GM12878 (cell line): ENCODE data around the gene AAGAB. TPM values are rescaled to one million over a fixed set of nuclear protein-coding genes. Genes with fewer than 3 reads are reported as not detected.

ENCODE experiments used
- ATF7 ChIP-seq: fragments of 450-650 bp; IDR thresholded peaks from 2 replicates; pipeline ENCODE4 v1.6.1; 2016; ENCODE audit warnings: low read depth, mild to moderate bottlenecking
- CHD1 ChIP-seq: IDR thresholded peaks from 2 replicates; pipeline ENCODE4 v1.6.1; 2012; ENCODE audit warnings: low read depth, low read length, improper control_type of control experiment
- HCFC1 ChIP-seq: fragments of 150-350 bp; IDR thresholded peaks from 2 replicates; pipeline ENCODE4 v1.6.1; 2014; ENCODE audit warnings: low read length
- IKZF2 ChIP-seq, 2 experiments: fragments of 450-650 bp; IDR thresholded peaks; 2 replicates each; pipeline ENCODE4 v1.6.1; 2017; ENCODE audit warnings: mild to moderate bottlenecking in 2 of 2, moderate library complexity in 2 of 2
- JUND ChIP-seq: IDR thresholded peaks from 2 replicates; pipeline ENCODE4 v1.6.1; 2012; ENCODE audit warnings: low read depth, mild to moderate bottlenecking, low read length, improper control_type of control experiment, moderate library complexity
- KLF5 ChIP-seq: fragments of 450-650 bp; IDR thresholded peaks from 2 replicates; pipeline ENCODE4 v1.6.1; 2014; ENCODE audit warnings: mild to moderate bottlenecking; ENCODE audit not compliant: partially characterized antibody
- MTA3 ChIP-seq: IDR thresholded peaks from 2 replicates; pipeline ENCODE4 v1.6.1; 2012; ENCODE audit warnings: low read length, inconsistent platforms, borderline replicate concordance
- NFYA ChIP-seq: IDR thresholded peaks from 2 replicates; pipeline ENCODE4 v1.6.1; 2011; ENCODE audit warnings: low read depth, mild to moderate bottlenecking, low read length, improper control_type of control experiment, borderline replicate concordance
- PAX5 ChIP-seq: IDR thresholded peaks from 2 replicates; pipeline ENCODE4 v1.6.1; 2011; ENCODE audit warnings: low read depth, low read length, borderline replicate concordance
- POLR2AphosphoS2 ChIP-seq: IDR thresholded peaks from 2 replicates; pipeline ENCODE4 v1.6.1; 2011; ENCODE audit warnings: low read depth, mild to moderate bottlenecking, low read length, improper control_type of control experiment, moderate library complexity
- RBBP5 ChIP-seq: fragments of 200-600 bp; sonication (generic); conservative IDR thresholded peaks from 2 replicates; pipeline ENCODE4 v1.6.1; 2016
- SMAD1 ChIP-seq: fragments of 450-650 bp; IDR thresholded peaks from 2 replicates; pipeline ENCODE4 v1.6.1; 2018; ENCODE audit warnings: mild to moderate bottlenecking, low read depth; ENCODE audit not compliant: partially characterized antibody
- SREBF1 ChIP-seq: IDR thresholded peaks from 2 replicates; pipeline ENCODE4 v1.6.1; 2012; ENCODE audit warnings: mild to moderate bottlenecking, low read length
- ZBED1 ChIP-seq: IDR thresholded peaks from 2 replicates; pipeline ENCODE4 v1.6.1; 2016; ENCODE audit warnings: borderline replicate concordance
- ZNF622 ChIP-seq: fragments of 450-650 bp; IDR thresholded peaks from 2 replicates; pipeline ENCODE4 v1.6.1; 2017; ENCODE audit warnings: mild to moderate bottlenecking, inconsistent platforms
- ZSCAN29 ChIP-seq: fragments of 450-650 bp; IDR thresholded peaks from 2 replicates; pipeline ENCODE4 v1.6.1; 2017; ENCODE audit warnings: mild to moderate bottlenecking, moderate library complexity
- polyA plus RNA-seq, 11 experiments: library from polyadenylated mRNA; depleted of rRNA in 4 of 11; unstranded in 6 of 11; stranded (reverse) in 5 of 11; fragments of >200 nt; fragmentation: Nextera tagmentation in 4 of 11; fragmentation: Illumina TruSeq in 1 of 11; extraction: Ambion mirVana in 4 of 11; extraction: Trizol in 1 of 11; gene quantifications; 1 replicate in 1 of 11; 2 replicates in 10 of 11; pipeline versions ENCODE4 v1.2.1 to v1.2.3, GENCODE V29; 2011 to 2016; ENCODE audit warnings: inconsistent platforms in 2 of 11, missing spikeins in 2 of 11, low read depth in 1 of 11
- total RNA-seq, 4 experiments: library from RNA; depleted of rRNA in 3 of 4; stranded (reverse); fragments of >200 nt in 3 of 4; fragmentation: Illumina TruSeq in 1 of 4; extraction: Trizol in 1 of 4; gene quantifications; 2 replicates each; pipeline versions ENCODE4 v1.2.1 to v1.2.3, GENCODE V29; 2013 to 2021
- TF ChIP-seq, protein P1 (sequence below), 3 experiments: IDR thresholded peaks in 2 of 3; conservative IDR thresholded peaks in 1 of 3; 2 replicates each; pipeline ENCODE4 v1.5.1; 2011; ENCODE audit warnings: low read depth in 3 of 3, low read length in 3 of 3, mild to moderate bottlenecking in 3 of 3, control low read depth in 2 of 3, moderate library complexity in 2 of 3, inconsistent platforms in 1 of 3, mixed read lengths in 1 of 3; ENCODE audit not compliant: control insufficient read depth in 2 of 3, insufficient read depth in 1 of 3; ENCODE audit errors: extremely low read depth in 1 of 3
- TF ChIP-seq, protein P2 (sequence below): fragments of 150-350 bp; IDR thresholded peaks from 2 replicates; pipeline ENCODE4 v1.6.1; 2014; ENCODE audit warnings: mild to moderate bottlenecking, low read depth, low read length
- TF ChIP-seq, protein P3 (sequence below): IDR thresholded peaks from 2 replicates; pipeline ENCODE4 v1.6.1; 2012; ENCODE audit warnings: low read depth, low read length, improper control_type of control experiment
- TF ChIP-seq, protein P4 (sequence below): IDR thresholded peaks from 2 replicates; pipeline ENCODE4 v1.6.1; 2011; ENCODE audit warnings: mild to moderate bottlenecking, low read depth, low read length, moderate library complexity; ENCODE audit not compliant: insufficient replicate concordance
- TF ChIP-seq, protein P5 (sequence below): fragments of 450-650 bp; IDR thresholded peaks from 2 replicates; pipeline ENCODE4 v1.6.1; 2016; ENCODE audit warnings: mild to moderate bottlenecking
- TF ChIP-seq, protein P6 (sequence below): IDR thresholded peaks from 2 replicates; pipeline ENCODE4 v1.6.1; 2011; ENCODE audit warnings: low read depth, low read length, improper control_type of control experiment, borderline replicate concordance

Gene AAGAB
- total and polyA plus RNA-seq, 10 of the 15 experiments (the other 5 are each of a cell fraction or from before 2014, with no cell fraction given), result 11.4 to 62.3 (median 38.0) TPM

DNA sequence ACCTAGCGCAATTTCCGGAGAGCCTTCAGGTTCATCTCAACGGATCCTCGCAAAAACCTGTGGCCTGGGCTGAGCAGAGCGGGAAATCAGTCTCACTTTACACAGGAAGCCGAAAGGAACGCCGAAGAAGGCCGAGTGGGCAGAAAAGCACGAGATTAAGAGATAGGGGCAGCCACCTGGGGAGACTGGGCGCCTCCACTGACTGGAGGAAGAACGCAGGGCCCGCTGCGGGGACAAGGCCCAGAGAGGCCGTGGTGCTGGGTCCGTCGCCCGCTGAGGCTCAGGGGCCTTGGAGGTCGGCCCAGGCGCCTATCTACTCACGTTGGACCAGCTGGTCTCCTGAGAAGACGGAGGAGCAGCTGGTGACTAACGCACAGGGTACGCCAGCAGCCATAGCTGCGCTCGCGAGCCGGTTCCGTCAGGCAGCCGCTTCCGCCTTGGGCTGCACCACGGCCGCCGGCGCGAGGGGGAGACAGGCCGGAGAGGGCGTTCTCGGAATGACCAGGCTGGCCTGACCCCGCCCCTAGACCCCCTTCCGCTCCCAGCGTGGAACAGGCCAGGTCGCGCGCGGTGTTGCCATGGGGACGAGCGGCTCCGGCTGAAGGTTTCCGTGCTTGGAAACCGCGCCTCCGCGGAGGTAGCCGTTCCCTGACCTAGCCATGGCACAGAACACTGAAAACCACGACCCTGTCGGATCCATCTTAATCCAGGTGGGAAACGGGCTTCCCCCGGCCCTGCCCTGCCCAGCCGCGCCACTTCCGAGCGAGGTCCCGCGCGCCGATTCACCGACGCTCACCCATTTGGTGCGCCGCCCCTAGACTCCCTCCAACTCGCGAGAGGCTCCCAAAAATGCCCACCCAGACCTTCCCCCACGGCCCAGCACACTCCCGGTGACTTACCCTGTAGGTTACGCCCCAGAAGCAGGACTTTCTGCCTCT, at the start of gene AAGAB, which contains the start of gene IQCH (continued):
- TF ChIP-seq JUND (peak; percentile 100), ZSCAN29 (no peak), RBBP5 (no peak), PAX5 (0 out of 2 replicates have a peak, but pooled peaks have one; percentile 62), NFYA (no peak), ATF7 (peak; percentile 99), IKZF2 (IDR thresholded peaks at IDR 0.05) (peak; percentile 58; a peak in 3 of 4 replicates), HCFC1 (peak; percentile 64), SREBF1 (peak; percentile 99), ZNF622 (no peak), MTA3 (no peak), SMAD1 (no peak), KLF5 (peak; percentile 99), POLR2AphosphoS2 (0 out of 2 replicates have a peak, but pooled peaks have one; percentile 32), CHD1 (peak; percentile 100), ZBED1 (no peak)
- TF ChIP-seq, protein P1, sequence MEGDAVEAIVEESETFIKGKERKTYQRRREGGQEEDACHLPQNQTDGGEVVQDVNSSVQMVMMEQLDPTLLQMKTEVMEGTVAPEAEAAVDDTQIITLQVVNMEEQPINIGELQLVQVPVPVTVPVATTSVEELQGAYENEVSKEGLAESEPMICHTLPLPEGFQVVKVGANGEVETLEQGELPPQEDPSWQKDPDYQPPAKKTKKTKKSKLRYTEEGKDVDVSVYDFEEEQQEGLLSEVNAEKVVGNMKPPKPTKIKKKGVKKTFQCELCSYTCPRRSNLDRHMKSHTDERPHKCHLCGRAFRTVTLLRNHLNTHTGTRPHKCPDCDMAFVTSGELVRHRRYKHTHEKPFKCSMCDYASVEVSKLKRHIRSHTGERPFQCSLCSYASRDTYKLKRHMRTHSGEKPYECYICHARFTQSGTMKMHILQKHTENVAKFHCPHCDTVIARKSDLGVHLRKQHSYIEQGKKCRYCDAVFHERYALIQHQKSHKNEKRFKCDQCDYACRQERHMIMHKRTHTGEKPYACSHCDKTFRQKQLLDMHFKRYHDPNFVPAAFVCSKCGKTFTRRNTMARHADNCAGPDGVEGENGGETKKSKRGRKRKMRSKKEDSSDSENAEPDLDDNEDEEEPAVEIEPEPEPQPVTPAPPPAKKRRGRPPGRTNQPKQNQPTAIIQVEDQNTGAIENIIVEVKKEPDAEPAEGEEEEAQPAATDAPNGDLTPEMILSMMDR (IDR thresholded peaks at IDR 0.05 in 2 of 3, conservative IDR thresholded peaks at IDR 0.05 in 1 of 3; ENCODE audit: control insufficient read depth in 2 of 3, extremely low read depth in 1 of 3, insufficient read depth in 1 of 3, low read depth in 3 of 3, low read length in 3 of 3), result no peak
- TF ChIP-seq, protein P2, sequence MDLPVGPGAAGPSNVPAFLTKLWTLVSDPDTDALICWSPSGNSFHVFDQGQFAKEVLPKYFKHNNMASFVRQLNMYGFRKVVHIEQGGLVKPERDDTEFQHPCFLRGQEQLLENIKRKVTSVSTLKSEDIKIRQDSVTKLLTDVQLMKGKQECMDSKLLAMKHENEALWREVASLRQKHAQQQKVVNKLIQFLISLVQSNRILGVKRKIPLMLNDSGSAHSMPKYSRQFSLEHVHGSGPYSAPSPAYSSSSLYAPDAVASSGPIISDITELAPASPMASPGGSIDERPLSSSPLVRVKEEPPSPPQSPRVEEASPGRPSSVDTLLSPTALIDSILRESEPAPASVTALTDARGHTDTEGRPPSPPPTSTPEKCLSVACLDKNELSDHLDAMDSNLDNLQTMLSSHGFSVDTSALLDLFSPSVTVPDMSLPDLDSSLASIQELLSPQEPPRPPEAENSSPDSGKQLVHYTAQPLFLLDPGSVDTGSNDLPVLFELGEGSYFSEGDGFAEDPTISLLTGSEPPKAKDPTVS, result 0 out of 2 replicates have a peak, but pooled peaks have one; percentile 38
- TF ChIP-seq, protein P3, sequence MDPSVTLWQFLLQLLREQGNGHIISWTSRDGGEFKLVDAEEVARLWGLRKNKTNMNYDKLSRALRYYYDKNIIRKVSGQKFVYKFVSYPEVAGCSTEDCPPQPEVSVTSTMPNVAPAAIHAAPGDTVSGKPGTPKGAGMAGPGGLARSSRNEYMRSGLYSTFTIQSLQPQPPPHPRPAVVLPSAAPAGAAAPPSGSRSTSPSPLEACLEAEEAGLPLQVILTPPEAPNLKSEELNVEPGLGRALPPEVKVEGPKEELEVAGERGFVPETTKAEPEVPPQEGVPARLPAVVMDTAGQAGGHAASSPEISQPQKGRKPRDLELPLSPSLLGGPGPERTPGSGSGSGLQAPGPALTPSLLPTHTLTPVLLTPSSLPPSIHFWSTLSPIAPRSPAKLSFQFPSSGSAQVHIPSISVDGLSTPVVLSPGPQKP, result peak; percentile 90
- TF ChIP-seq, protein P4, sequence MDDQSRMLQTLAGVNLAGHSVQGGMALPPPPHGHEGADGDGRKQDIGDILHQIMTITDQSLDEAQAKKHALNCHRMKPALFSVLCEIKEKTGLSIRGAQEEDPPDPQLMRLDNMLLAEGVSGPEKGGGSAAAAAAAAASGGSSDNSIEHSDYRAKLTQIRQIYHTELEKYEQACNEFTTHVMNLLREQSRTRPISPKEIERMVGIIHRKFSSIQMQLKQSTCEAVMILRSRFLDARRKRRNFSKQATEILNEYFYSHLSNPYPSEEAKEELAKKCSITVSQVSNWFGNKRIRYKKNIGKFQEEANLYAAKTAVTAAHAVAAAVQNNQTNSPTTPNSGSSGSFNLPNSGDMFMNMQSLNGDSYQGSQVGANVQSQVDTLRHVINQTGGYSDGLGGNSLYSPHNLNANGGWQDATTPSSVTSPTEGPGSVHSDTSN, result no peak
- TF ChIP-seq, protein P5, sequence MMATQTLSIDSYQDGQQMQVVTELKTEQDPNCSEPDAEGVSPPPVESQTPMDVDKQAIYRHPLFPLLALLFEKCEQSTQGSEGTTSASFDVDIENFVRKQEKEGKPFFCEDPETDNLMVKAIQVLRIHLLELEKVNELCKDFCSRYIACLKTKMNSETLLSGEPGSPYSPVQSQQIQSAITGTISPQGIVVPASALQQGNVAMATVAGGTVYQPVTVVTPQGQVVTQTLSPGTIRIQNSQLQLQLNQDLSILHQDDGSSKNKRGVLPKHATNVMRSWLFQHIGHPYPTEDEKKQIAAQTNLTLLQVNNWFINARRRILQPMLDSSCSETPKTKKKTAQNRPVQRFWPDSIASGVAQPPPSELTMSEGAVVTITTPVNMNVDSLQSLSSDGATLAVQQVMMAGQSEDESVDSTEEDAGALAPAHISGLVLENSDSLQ, result no peak; the same call in 1 of the 2 replicates
- TF ChIP-seq, protein P6, sequence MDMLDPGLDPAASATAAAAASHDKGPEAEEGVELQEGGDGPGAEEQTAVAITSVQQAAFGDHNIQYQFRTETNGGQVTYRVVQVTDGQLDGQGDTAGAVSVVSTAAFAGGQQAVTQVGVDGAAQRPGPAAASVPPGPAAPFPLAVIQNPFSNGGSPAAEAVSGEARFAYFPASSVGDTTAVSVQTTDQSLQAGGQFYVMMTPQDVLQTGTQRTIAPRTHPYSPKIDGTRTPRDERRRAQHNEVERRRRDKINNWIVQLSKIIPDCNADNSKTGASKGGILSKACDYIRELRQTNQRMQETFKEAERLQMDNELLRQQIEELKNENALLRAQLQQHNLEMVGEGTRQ, result no peak
